ENCODE data around the gene RPS15.
"Not testable (repeated sequence)": the region's sequence is repeated elsewhere in the genome, so short reads cannot be mapped to it uniquely, and the experiment has no call there.

The RPS15 gene

GRCh38 chr19:1437609-1438008 lies 587 bp upstream of the RPS15 start:
- DNase-seq, result no peak

GRCh38 chr19:1438933-1439354 lies 748 bp downstream of the RPS15 start:
- no peak for DNase-seq

- not testable (repeated sequence) for DNase-seq
These were observed 1.6 kb downstream of the RPS15 start for GRCh38 chr19:1439525-1440417.

GRCh38 chr19:1440418-1440801 lies 2.2 kb downstream of the RPS15 start:
- no peak for DNase-seq

GRCh38 chr19:1441022-1441426 lies 2.8 kb downstream of the RPS15 start:
- DNase-seq, result no peak

- no peak for DNase-seq
These were observed 3.7 kb downstream of the RPS15 start for GRCh38 chr19:1441677-1442438.

GRCh38 chr19:1445185-1445931 lies 7.2 kb downstream of the RPS15 start:
- peak; percentile 8 for DNase-seq

- peak; percentile 18 for DNase-seq
These were observed 7.9 kb downstream of the RPS15 start for GRCh38 chr19:1445932-1446712.

- no peak for DNase-seq
These were observed 8.7 kb downstream of the RPS15 start for GRCh38 chr19:1446713-1447481.

- no peak for DNase-seq
These were observed 9.3 kb downstream of the RPS15 start for GRCh38 chr19:1447504-1447903.

- DNase-seq, result no peak
These were observed 9.7 kb downstream of the RPS15 start for GRCh38 chr19:1447944-1448343.

GRCh38 chr19:1449467-1450442 lies 11.6 kb downstream of the RPS15 start, which contains the start of gene APC2:
Gene APC2 (plus strand): TSS chr19:1450121. CDS start chr19:1453002, 2,881 bp downstream.
- DNase-seq, result peak; percentile 82

GRCh38 chr19:1450735-1451731 lies 12.8 kb downstream of the RPS15 start:
- no peak for DNase-seq

- DNase-seq, result no peak
These were observed 14.0 kb downstream of the RPS15 start for GRCh38 chr19:1451916-1452801.

- DNase-seq, result no peak
These were observed 14.8 kb downstream of the RPS15 start for GRCh38 chr19:1452802-1453524.

GRCh38 chr19:1453525-1454364 lies 15.5 kb downstream of the RPS15 start:
- no peak for DNase-seq
